CD8-positive, alpha-beta memory T cell (primary cell): ENCODE data around the gene EP300. TPM values are rescaled to one million over a fixed set of nuclear protein-coding genes. Genes with fewer than 3 reads are reported as not detected.
A peak's percentile ranks its signal among the peaks of the same experiment; 100 is the strongest.

Experiments
- CTCF ChIA-PET: fragments of 350-600 bp; sonication (Branson Sonifier 250); formaldehyde crosslinking; loops from one replicate; lab custom pipeline; 2021; ENCODE audit warnings: antibody characterized with exemption; lab: Charles Lee
- POLR2A ChIA-PET: fragments of 350-600 bp; sonication (Branson Sonifier 250); formaldehyde crosslinking; loops from one replicate; lab custom pipeline; 2021; ENCODE audit warnings: antibody characterized with exemption; lab: Charles Lee
- DNase-seq, 5 donors: peaks; one replicate each; pipeline versions ENCODE4 v3.0.0 to v3.0.0-alpha.2; 2020 to 2022; ENCODE audit warnings: mixed read lengths in 1 of 5
- H3K27ac ChIP-seq: one replicate; pipeline ENCODE4 v1.7.0; 2013; ENCODE audit warnings: low read depth, mild to moderate bottlenecking, low read length, moderate library complexity
- H3K27me3 ChIP-seq: 2 replicates; pipeline ENCODE4 v1.7.0; 2013; ENCODE audit warnings: low read length, mild to moderate bottlenecking; ENCODE audit not compliant: insufficient read depth, poor library complexity, severe bottlenecking
- H3K36me3 ChIP-seq: 2 replicates; pipeline ENCODE4 v1.7.0; 2013; ENCODE audit warnings: mild to moderate bottlenecking, low read length, moderate library complexity; ENCODE audit not compliant: insufficient read depth
- H3K4me1 ChIP-seq: 2 replicates; pipeline ENCODE4 v1.7.0; 2013; ENCODE audit warnings: mild to moderate bottlenecking, low read length, moderate library complexity; ENCODE audit not compliant: insufficient read depth
- H3K4me3 ChIP-seq: 2 replicates; pipeline ENCODE4 v1.7.0; 2013; ENCODE audit warnings: mild to moderate bottlenecking, low read length
- H3K9me3 ChIP-seq: 2 replicates; pipeline ENCODE4 v1.7.0; 2013; ENCODE audit warnings: mild to moderate bottlenecking, low read length
- H3K27ac Mint-ChIP-seq, 8 donors: one replicate each; pipeline ENCODE4 v1.8.0; 2020 to 2021; ENCODE audit warnings: mixed read lengths in 8 of 8, mild to moderate bottlenecking in 6 of 8, inconsistent platforms in 3 of 8, moderate library complexity in 3 of 8
- H3K27me3 Mint-ChIP-seq, 2 donors: one replicate each; pipeline ENCODE4 v1.8.0; 2020 to 2021; ENCODE audit warnings: mixed read lengths in 2 of 2, mild to moderate bottlenecking in 1 of 2, moderate library complexity in 1 of 2
- H3K36me3 Mint-ChIP-seq, 3 donors: one replicate each; pipeline ENCODE4 v1.8.0; 2020 to 2021; ENCODE audit warnings: mixed read lengths in 3 of 3, inconsistent platforms in 1 of 3, mild to moderate bottlenecking in 1 of 3
- H3K4me1 Mint-ChIP-seq, 3 donors: one replicate each; pipeline ENCODE4 v1.8.0; 2020 to 2021; ENCODE audit warnings: mixed read lengths in 3 of 3, inconsistent platforms in 1 of 3, mild to moderate bottlenecking in 1 of 3
- H3K4me3 Mint-ChIP-seq, 7 donors: one replicate each; pipeline ENCODE4 v1.8.0; 2020 to 2021; ENCODE audit warnings: mixed read lengths in 7 of 7, mild to moderate bottlenecking in 6 of 7, moderate library complexity in 4 of 7, inconsistent platforms in 2 of 7
- H3K9me3 Mint-ChIP-seq, 5 donors: one replicate each; pipeline ENCODE4 v1.8.0; 2020 to 2022; ENCODE audit warnings: mixed read lengths in 5 of 5, mild to moderate bottlenecking in 3 of 5, moderate library complexity in 2 of 5, inconsistent platforms in 1 of 5
- polyA plus RNA-seq: library from polyadenylated mRNA; unstranded; fragments of 300-500 nt; fragmentation: Illumina TruSeq; gene quantifications from one replicate; pipeline ENCODE4 v1.2.3, GENCODE V29; 2021
- total RNA-seq, 2 experiments: library from RNA; stranded (reverse); gene quantifications; one replicate each; pipeline ENCODE4 v1.2.3, GENCODE V29; 2021

EP300 gene
- total and polyA plus RNA-seq, 3 experiments from 2014 or later = 24.4 to 56.7 (median 52.0) TPM

DNA sequence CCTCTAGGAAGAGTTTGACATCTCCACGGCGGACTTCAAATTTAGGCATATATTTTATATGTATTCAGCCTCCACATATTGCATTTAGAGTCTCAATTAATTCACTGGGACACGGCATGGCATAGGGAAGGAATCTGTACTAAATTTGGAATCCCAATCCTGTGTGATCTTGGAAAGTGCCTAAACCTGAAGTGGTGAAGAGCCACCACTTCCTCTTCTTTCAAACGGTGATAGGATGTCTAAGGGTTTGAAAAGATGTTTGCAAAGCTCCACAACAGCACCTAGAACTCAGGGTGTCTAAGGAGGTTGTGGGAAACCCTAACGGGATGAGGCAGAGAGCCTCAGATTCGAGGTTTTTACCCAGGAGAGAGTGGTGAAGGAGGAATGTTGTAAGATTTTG, 111.7 kb downstream of the EP300 start:
- Histone ChIP-seq H3K4me1 (peaks cover 11% of the 10 kb centered on the region), H3K9me3 (no peaks in the 10 kb centered on the region), H3K27me3 (no peaks in the 10 kb centered on the region), H3K4me3 (no peak overlapping the region), H3K27ac (no peak overlapping the region), H3K36me3 (no peaks in the 10 kb centered on the region)
- peak overlapping the region in 6 of 7 donors; percentile 28 to 67 (median 46) for H3K4me3 Mint-ChIP-seq
- H3K27ac Mint-ChIP-seq = peak overlapping the region in 4 of 8 donors; percentile 33 to 88 (median 73)
- DNase-seq = no peak
- H3K9me3 Mint-ChIP-seq = no peaks in the 10 kb centered on the region
- peaks cover 0 to 14% (median 4%) of the 10 kb centered on the region in 3 donors for H3K36me3 Mint-ChIP-seq
- ChIA-PET CTCF (no interaction called here), POLR2A (no interaction called here)
- peaks cover 5 to 9% of the 10 kb centered on the region in 2 donors for H3K27me3 Mint-ChIP-seq
- peaks cover 24 to 43% (median 39%) of the 10 kb centered on the region in 3 donors for H3K4me1 Mint-ChIP-seq

GRCh38 chr22:41204992-41205900, 112.9 kb downstream of the EP300 start, which contains the start of gene L3MBTL2:
Gene L3MBTL2, plus strand, starts transcription at chr22:41205312. Its CDS starts 51 bp downstream, at chr22:41205363.
- Histone ChIP-seq H3K4me3 (peak within 1 kb of the TSS; percentile 91), H3K27ac (peak within 1 kb of the TSS; percentile 78), H3K27me3 (no peaks in the 10 kb centered on the region), H3K36me3 (no peaks in the 10 kb centered on the region), H3K4me1 (peaks cover 11% of the 10 kb centered on the region), H3K9me3 (no peaks in the 10 kb centered on the region)
- Mint-ChIP-seq H3K4me3 (peak within 1 kb of the TSS; percentile 87 to 97 (median 95)), H3K27ac (peak within 1 kb of the TSS; percentile 79 to 97 (median 94)), H3K4me1 (peaks cover 29 to 49% (median 43%) of the 10 kb centered on the region in 3 donors), H3K27me3 (peaks cover 5 to 9% of the 10 kb centered on the region in 2 donors), H3K36me3 (peaks cover 6 to 25% (median 8%) of the 10 kb centered on the region in 3 donors), H3K9me3 (no peaks in the 10 kb centered on the region)
- ChIA-PET POLR2A (no interaction called here), CTCF (interaction anchor here (0.5 kb wide), 1 partner anchor 32 kb away, joined by 3 read pairs; no protein-coding TSS in a partner anchor)
- peak; percentile 97 to 99 (median 98) for DNase-seq

GRCh38 chr22:41206719-41207118, 114.3 kb downstream of the EP300 start:
- H3K27ac Mint-ChIP-seq = peak overlapping the region in 4 of 8 donors; percentile 40 to 77 (median 61)
- POLR2A ChIA-PET = interaction anchor here (0.6 to 1.3 kb wide), 3 partner anchors 173 to 256 kb away, joined by 3 to 7 read pairs (median 4); partner anchors contain the start of gene RBX1

DNA sequence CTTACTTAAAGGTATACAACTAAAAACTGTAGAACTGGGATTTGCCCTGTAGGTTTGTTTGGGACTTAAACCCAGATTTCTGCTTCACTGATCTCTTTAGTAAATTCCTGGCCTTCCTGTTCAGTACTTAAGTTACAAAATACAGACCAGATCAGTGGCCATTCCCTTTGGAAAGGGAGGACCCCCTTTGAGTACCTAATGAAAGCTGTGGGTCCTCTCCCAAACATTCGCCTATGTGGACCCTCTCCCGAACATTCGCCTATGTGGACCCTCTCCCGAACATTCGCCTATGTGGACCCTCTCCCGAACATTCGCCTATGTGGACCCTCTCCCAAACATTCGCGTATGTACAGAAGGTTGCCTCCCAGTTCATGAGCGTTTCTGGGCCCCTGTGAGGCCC, 123.0 kb downstream of the EP300 start:
- Histone ChIP-seq H3K4me1 (peaks cover 11% of the 10 kb centered on the region), H3K27ac (no peak overlapping the region), H3K27me3 (no peaks in the 10 kb centered on the region), H3K36me3 (peaks cover 22% of the 10 kb centered on the region), H3K4me3 (no peak overlapping the region), H3K9me3 (no peaks in the 10 kb centered on the region)
- no peak overlapping the region for H3K4me3 Mint-ChIP-seq
- H3K4me1 Mint-ChIP-seq = peaks cover 12 to 22% (median 13%) of the 10 kb centered on the region in 3 donors
- peaks cover 4 to 63% (median 16%) of the 10 kb centered on the region in 3 donors for H3K36me3 Mint-ChIP-seq
- H3K27ac Mint-ChIP-seq = no peak overlapping the region
- no peaks in the 10 kb centered on the region for H3K27me3 Mint-ChIP-seq
- no peaks in the 10 kb centered on the region for H3K9me3 Mint-ChIP-seq
- ChIA-PET CTCF (interaction anchor here (1.1 kb wide), 1 partner anchor 22 kb away, joined by 3 read pairs; no protein-coding TSS in a partner anchor), POLR2A (no interaction called here)
- DNase-seq = no peak

More at GRCh38 chr22:41206719-41207118, 114.3 kb downstream of the EP300 start:
- CTCF ChIA-PET = interaction anchor here (1.2 to 1.8 kb wide), 2 partner anchors 16 to 31 kb away, joined by 3 to 13 read pairs; no protein-coding TSS in a partner anchor
- Mint-ChIP-seq H3K36me3 (peaks cover 8 to 31% (median 8%) of the 10 kb centered on the region in 3 donors), H3K4me3 (peak overlapping the region; percentile 52 to 79 (median 66)), H3K27me3 (peaks cover 5 to 9% of the 10 kb centered on the region in 2 donors), H3K9me3 (no peaks in the 10 kb centered on the region), H3K4me1 (peaks cover 29 to 49% (median 43%) of the 10 kb centered on the region in 3 donors)
- Histone ChIP-seq H3K9me3 (no peaks in the 10 kb centered on the region), H3K4me3 (no peak overlapping the region), H3K27ac (no peak overlapping the region), H3K27me3 (no peaks in the 10 kb centered on the region), H3K36me3 (peaks cover 5% of the 10 kb centered on the region), H3K4me1 (peaks cover 11% of the 10 kb centered on the region)
- no peak for DNase-seq

DNA sequence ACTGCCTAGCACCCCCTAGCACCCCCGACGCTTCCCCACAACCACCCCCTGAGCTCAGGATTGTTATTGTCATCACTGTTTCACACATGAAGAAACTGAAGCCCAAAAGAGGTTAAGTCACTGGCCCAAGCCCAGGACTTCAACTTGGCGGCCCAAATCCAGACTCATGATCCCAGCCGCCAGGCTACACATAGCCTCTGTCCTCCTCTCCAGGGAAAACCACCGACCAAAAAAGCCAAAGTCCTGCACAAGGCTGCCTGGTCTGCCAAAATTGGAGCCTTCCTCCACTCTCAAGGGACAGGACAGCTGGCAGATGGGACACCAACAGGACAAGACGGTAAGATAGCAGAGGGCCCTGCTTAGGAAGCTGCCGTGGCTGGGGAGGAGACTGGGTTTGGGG, 123.5 kb downstream of the EP300 start:
- H3K4me3 ChIP-seq = no peak overlapping the region
- Mint-ChIP-seq H3K9me3 (no peaks in the 10 kb centered on the region), H3K27me3 (no peaks in the 10 kb centered on the region), H3K4me3 (no peak overlapping the region), H3K27ac (no peak overlapping the region), H3K36me3 (peaks cover 4 to 63% (median 14%) of the 10 kb centered on the region in 3 donors), H3K4me1 (peaks cover 12 to 22% (median 13%) of the 10 kb centered on the region in 3 donors)
- no peaks in the 10 kb centered on the region for H3K27me3 ChIP-seq
- peaks cover 22% of the 10 kb centered on the region for H3K36me3 ChIP-seq
- CTCF ChIA-PET = interaction anchor here (1.1 kb wide), 1 partner anchor 22 kb away, joined by 3 read pairs; no protein-coding TSS in a partner anchor
- no peaks in the 10 kb centered on the region for H3K9me3 ChIP-seq
- DNase-seq = no peak
- H3K27ac ChIP-seq = no peak overlapping the region
- POLR2A ChIA-PET = no interaction called here
- peaks cover 11% of the 10 kb centered on the region for H3K4me1 ChIP-seq

- H3K27ac Mint-ChIP-seq = peak overlapping the region in 1 of 8 donors; percentile 79
- Histone ChIP-seq H3K4me3 (no peak overlapping the region), H3K27me3 (no peaks in the 10 kb centered on the region), H3K36me3 (peaks cover 25% of the 10 kb centered on the region), H3K4me1 (peaks cover 11% of the 10 kb centered on the region), H3K27ac (no peak overlapping the region), H3K9me3 (no peaks in the 10 kb centered on the region)
- no peaks in the 10 kb centered on the region for H3K27me3 Mint-ChIP-seq
- CTCF ChIA-PET = no interaction called here
- no peak overlapping the region for H3K4me3 Mint-ChIP-seq
- no peaks in the 10 kb centered on the region for H3K9me3 Mint-ChIP-seq
- H3K36me3 Mint-ChIP-seq = peaks cover 8 to 69% (median 17%) of the 10 kb centered on the region in 3 donors
- DNase-seq = no peak
- peaks cover 13 to 22% (median 14%) of the 10 kb centered on the region in 3 donors for H3K4me1 Mint-ChIP-seq
- POLR2A ChIA-PET = no interaction called here
Observed at GRCh38 chr22:41216984-41217383, 124.6 kb downstream of the EP300 start.

DNA sequence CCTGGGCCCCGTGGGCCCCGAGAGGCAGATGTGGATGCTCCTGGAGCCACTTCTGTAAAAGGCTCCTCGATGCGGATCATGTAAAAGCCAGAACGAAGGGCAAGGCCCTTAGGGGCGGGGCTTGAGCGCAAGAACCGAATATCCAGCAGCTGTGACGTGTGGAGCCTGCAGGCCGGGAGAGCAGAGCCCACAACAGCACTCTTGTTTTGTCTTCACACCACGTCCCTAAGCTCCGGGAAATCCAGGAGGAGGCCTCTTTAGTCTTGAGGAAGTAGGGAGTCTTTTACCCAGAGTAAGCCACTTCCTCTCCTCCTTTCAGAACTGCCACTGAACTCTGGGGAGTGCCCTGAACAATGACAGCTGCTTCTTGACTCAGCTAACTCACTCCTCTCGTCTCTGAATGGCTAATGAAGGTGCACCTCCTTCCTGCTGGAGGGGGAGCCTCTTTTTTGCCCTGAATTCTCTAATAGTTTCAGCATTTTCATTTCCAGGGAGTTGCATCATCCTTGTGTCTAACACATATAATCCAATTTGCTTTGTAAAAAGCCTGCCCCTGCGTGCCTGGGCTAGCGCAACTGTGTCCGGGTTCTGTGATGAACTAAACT, 125.3 kb downstream of the EP300 start:
- Histone ChIP-seq H3K27me3 (no peaks in the 10 kb centered on the region), H3K9me3 (no peaks in the 10 kb centered on the region), H3K36me3 (peaks cover 25% of the 10 kb centered on the region), H3K4me3 (no peak overlapping the region), H3K27ac (no peak overlapping the region), H3K4me1 (peaks cover 11% of the 10 kb centered on the region)
- Mint-ChIP-seq H3K9me3 (no peaks in the 10 kb centered on the region), H3K36me3 (peaks cover 8 to 70% (median 16%) of the 10 kb centered on the region in 3 donors), H3K27me3 (no peaks in the 10 kb centered on the region), H3K27ac (peak overlapping the region in 6 of 8 donors; percentile 37 to 87 (median 62)), H3K4me1 (peaks cover 12 to 22% (median 13%) of the 10 kb centered on the region in 3 donors), H3K4me3 (peak overlapping the region in 3 of 7 donors; percentile 23 to 33 (median 25))
- CTCF ChIA-PET = no interaction called here
- POLR2A ChIA-PET = no interaction called here
- peak in 1 of 5 donors; percentile 25 for DNase-seq
